ENCODE measurements around the gene CEP85. TPM values are rescaled to one million over a fixed set of nuclear protein-coding genes. Genes with fewer than 3 reads are reported as not detected.

CEP85 gene
- total and polyA plus RNA-seq, 9 of the 15 experiments (the other 6 are each of a cell fraction or from before 2014, with no cell fraction given), result 42.1 to 140 (median 92.6) TPM

DNA sequence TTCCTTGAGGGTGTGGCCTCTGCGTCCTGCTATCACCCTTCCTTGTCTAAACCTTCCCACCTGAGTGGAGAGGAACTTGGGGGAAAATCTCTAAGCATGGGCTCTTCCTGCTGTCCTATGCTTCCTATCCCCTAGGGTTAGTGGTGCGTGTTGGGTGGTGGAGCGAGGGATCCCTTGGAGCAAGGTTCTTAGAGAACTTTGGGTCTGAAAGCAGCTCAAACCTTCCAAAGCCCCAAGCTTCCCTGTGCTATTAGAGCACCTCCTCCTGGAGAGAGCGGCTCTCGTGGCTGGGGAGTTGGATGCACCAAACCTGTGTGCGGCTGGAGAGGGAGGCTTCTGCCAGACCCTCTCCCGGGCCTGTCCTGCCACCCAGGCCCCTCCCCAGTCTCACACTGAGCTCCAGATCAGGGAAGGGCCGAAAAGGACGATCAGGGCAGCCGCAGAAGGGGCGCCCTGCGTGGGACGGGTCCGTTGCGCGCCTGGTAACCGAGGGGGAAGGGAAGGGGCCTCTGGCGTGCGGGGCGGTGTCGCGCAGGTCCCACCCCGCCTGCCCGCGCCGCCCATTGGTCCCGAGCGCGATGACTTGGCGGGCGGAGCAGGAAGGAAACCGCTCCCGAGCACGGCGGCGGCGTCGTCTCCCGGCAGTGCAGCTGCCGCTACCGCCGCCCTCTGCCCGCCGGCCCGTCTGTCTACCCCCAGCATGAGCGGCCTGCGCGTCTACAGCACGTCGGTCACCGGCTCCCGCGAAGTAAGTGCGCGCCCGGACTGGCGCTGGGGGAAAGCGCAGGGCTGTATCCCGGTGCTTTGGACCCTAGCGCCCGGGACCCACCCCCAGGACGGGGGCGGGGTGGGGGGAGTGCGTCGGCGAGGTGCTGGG, 45.7 kb downstream of the CEP85 start, which contains the start of gene SH3BGRL3 (continued):
- TF ChIP-seq GABPA (tag; conservative IDR thresholded peaks at IDR 0.05; ENCODE audit: low read depth) (peak; percentile 74), ATF7 (IDR thresholded peaks at IDR 0.05) (peak; percentile 60), ZNF146 (CRISPR knock-in tag; IDR thresholded peaks at IDR 0.05; ENCODE audit: unreplicated experiment) (no peak), TBL1XR1 (IDR thresholded peaks at IDR 0.05; ENCODE audit: low read length in 2 of 2) (no peak; a peak in 2 of 4 replicates), SRF (CRISPR knock-in tag; IDR thresholded peaks at IDR 0.05) (peak in 1 of 2 experiments; percentile 72; a peak in 1 of 4 replicates), ZNF174 (CRISPR knock-in tag; IDR thresholded peaks at IDR 0.05) (no peak), NR1H2 (CRISPR knock-in tag; IDR thresholded peaks at IDR 0.05) (peak; percentile 95), ZNF121 (CRISPR knock-in tag; conservative IDR thresholded peaks at IDR 0.05) (no peak), ZC3H11A (IDR thresholded peaks at IDR 0.05; ENCODE audit: low read depth, low read length) (no peak), ETV6 (IDR thresholded peaks at IDR 0.05; ENCODE audit: borderline replicate concordance in 1 of 2, low read depth in 2 of 2, low read length in 1 of 2) (no peak), ETV6 (CRISPR knock-in tag; IDR thresholded peaks at IDR 0.05; ENCODE audit: borderline replicate concordance) (peak; percentile 41; the same call in 1 of the 2 replicates), PTBP1 (IDR thresholded peaks at IDR 0.05; ENCODE audit: low read depth, low read length) (peak; percentile 63), FOXJ2 (tag; IDR thresholded peaks at IDR 0.05) (no peak), RB1 (IDR thresholded peaks at IDR 0.05; ENCODE audit: low read depth) (peak; percentile 79; the same call in 1 of the 2 replicates), POLR2AphosphoS5 (IDR thresholded peaks at IDR 0.05; ENCODE audit: control insufficient read depth, insufficient read depth, low read depth, low read length) (peak; percentile 21; the same call in 1 of the 2 replicates), FOXA3 (CRISPR knock-in tag; conservative IDR thresholded peaks at IDR 0.05 in 1 of 2, IDR thresholded peaks at IDR 0.05 in 1 of 2) (peak in 1 of 2 experiments; percentile 75; a peak in 2 of 4 replicates)
- TF ChIP-seq, protein P1, sequence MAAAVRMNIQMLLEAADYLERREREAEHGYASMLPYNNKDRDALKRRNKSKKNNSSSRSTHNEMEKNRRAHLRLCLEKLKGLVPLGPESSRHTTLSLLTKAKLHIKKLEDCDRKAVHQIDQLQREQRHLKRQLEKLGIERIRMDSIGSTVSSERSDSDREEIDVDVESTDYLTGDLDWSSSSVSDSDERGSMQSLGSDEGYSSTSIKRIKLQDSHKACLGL (CRISPR knock-in tag; IDR thresholded peaks at IDR 0.05; ENCODE audit: borderline replicate concordance, poor library complexity, severe bottlenecking), result no peak
- TF ChIP-seq, protein P2, sequence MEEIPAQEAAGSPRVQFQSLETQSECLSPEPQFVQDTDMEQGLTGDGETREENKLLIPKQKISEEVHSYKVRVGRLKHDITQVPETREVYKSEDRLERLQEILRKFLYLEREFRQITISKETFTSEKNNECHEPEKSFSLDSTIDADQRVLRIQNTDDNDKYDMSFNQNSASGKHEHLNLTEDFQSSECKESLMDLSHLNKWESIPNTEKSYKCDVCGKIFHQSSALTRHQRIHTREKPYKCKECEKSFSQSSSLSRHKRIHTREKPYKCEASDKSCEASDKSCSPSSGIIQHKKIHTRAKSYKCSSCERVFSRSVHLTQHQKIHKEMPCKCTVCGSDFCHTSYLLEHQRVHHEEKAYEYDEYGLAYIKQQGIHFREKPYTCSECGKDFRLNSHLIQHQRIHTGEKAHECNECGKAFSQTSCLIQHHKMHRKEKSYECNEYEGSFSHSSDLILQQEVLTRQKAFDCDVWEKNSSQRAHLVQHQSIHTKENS (CRISPR knock-in tag; IDR thresholded peaks at IDR 0.05), result 0 out of 2 replicates have a peak, but pooled peaks have one; percentile 15
- TF ChIP-seq, protein P3, sequence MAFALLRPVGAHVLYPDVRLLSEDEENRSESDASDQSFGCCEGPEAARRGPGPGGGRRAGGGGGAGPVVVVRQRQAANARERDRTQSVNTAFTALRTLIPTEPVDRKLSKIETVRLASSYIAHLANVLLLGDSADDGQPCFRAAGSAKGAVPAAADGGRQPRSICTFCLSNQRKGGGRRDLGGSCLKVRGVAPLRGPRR (CRISPR knock-in tag; IDR thresholded peaks at IDR 0.05), result no peak
- TF ChIP-seq, protein P4, sequence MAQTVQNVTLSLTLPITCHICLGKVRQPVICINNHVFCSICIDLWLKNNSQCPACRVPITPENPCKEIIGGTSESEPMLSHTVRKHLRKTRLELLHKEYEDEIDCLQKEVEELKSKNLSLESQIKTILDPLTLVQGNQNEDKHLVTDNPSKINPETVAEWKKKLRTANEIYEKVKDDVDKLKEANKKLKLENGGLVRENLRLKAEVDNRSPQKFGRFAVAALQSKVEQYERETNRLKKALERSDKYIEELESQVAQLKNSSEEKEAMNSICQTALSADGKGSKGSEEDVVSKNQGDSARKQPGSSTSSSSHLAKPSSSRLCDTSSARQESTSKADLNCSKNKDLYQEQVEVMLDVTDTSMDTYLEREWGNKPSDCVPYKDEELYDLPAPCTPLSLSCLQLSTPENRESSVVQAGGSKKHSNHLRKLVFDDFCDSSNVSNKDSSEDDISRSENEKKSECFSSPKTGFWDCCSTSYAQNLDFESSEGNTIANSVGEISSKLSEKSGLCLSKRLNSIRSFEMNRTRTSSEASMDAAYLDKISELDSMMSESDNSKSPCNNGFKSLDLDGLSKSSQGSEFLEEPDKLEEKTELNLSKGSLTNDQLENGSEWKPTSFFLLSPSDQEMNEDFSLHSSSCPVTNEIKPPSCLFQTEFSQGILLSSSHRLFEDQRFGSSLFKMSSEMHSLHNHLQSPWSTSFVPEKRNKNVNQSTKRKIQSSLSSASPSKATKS (CRISPR knock-in tag; IDR thresholded peaks at IDR 0.05), result no peak

Measured in K562 (cell line).